ENCODE data around the gene ATAD3A.
"Not testable (repeated sequence)": the region's sequence is repeated elsewhere in the genome, so short reads cannot be mapped to it uniquely, and the experiment has no call there.

The ATAD3A gene

DNA sequence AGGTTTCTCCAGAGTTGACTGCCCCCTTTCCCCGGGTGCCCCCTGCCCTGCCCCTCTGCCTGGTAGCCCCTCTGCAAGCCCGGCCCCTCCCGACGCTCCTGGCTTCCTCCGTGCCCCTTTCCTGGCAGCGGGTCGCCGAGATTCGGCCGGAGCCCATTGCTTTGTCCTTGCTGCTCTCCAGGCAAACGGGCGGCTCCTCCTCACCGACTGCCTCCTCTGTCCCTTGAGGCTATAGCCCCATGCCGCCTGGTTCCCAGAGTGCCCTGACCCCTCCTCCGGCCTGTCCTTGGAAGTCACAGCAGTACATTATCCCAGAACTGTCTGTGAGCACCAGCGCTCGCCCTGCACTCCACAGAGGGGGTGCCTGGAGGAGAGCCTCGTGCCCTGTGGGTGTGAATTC lies 1.7 kb downstream of the ATAD3A start:
- 86% methylated on average over 13 of the region's 18 CpGs for WGBS
- H3K27me3 ChIP-seq (ENCODE audit: insufficient read depth, low read length); H3K4me3 ChIP-seq (ENCODE audit: low read length); H3K9ac ChIP-seq (ENCODE audit: low read depth, low read length); H3K27ac ChIP-seq (ENCODE audit: low read depth, low read length); H3K9me3 ChIP-seq (ENCODE audit: insufficient read depth, low read depth, low read length); H3K4me1 ChIP-seq (ENCODE audit: insufficient read depth, low read length): not testable (repeated sequence)
- peaks cover 19% of the 10 kb centered on the region for H3K36me3 ChIP-seq (ENCODE audit: insufficient read depth, low read length)

DNA sequence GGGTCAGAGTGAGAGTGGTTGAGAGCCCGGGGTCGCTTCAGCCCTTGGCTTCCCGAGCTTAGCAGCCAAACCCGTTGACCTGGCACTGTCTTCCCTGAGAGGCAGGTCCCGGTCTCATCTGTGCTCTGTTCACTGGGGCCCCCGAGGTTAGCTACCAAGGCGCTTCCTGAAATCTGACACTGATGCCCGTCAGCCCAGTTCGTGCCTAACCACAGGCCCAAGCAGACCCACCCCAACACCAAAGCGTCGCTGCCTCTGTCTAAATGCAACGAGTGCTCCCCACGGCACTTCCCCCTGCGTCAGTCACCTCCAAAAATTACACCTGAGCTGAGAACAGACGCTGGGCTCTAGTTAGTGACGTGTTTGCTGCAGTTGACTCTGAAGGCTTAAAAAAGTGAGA lies 2.4 kb downstream of the ATAD3A start:
- not testable (repeated sequence) for H3K4me3 ChIP-seq (ENCODE audit: low read length); H3K4me1 ChIP-seq (ENCODE audit: insufficient read depth, low read length); H3K9me3 ChIP-seq (ENCODE audit: insufficient read depth, low read depth, low read length); H3K27me3 ChIP-seq (ENCODE audit: insufficient read depth, low read length); H3K9ac ChIP-seq (ENCODE audit: low read depth, low read length); H3K27ac ChIP-seq (ENCODE audit: low read depth, low read length)
- WGBS = 93% methylated on average over 11 of the region's 16 CpGs
- H3K36me3 ChIP-seq (ENCODE audit: insufficient read depth, low read length) = peaks cover 20% of the 10 kb centered on the region

DNA sequence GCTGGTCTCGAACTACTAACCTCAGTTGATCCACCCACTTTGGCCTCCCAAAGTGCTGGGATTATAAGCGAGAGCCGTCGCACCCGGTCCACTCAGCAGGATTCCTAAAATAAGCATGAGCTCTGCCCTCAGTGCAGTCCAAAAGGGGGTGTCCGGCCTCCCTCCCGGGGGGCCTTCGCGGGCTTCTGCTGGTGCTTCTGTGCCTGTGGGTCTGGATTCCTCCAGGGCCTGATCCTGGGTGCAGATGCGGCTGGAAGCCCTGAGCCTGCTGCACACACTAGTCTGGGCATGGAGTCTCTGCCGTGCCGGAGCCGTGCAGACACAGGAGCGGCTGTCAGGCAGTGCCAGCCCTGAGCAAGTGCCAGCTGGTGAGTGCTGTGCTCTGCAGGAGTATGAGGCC lies 5.0 kb downstream of the ATAD3A start:
- H3K27ac ChIP-seq (ENCODE audit: low read depth, low read length); H3K4me1 ChIP-seq (ENCODE audit: insufficient read depth, low read length); H3K9me3 ChIP-seq (ENCODE audit: insufficient read depth, low read depth, low read length); H3K4me3 ChIP-seq (ENCODE audit: low read length); H3K27me3 ChIP-seq (ENCODE audit: insufficient read depth, low read length); H3K9ac ChIP-seq (ENCODE audit: low read depth, low read length): not testable (repeated sequence)
- WGBS = 97% methylated on average over 14 of the region's 14 CpGs
- H3K36me3 ChIP-seq (ENCODE audit: insufficient read depth, low read length) = peaks cover 33% of the 10 kb centered on the region

DNA sequence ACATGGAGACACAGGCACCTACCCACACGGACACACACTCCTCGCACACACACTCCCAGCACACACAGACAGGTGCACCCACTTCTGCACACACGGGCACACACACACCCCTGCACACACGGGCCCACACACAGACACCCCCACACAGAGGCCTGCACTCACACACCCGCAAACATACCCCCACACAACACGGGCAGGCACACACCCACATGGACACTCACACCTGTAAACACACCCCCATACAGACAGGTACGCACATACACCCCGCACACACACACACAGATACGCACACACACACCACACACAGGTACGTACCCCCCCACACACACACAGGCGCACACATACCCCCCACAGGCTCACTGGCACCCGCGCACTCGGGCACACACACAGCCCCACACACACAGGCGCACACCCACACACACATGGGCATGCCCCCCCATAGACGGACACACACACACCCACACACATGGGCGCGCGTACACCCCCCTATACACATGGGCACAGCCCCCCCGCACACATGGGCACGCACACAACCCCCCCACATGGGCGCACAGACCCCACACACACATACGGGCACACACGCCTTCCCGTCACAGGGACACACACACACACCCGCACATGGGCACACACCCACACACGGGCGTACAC lies 6.1 kb downstream of the ATAD3A start:
- H3K4me1 ChIP-seq (ENCODE audit: insufficient read depth, low read length) = no peaks in the 10 kb centered on the region
- 97% methylated on average over 24 of the region's 28 CpGs for WGBS
- peaks cover 34% of the 10 kb centered on the region for H3K36me3 ChIP-seq (ENCODE audit: insufficient read depth, low read length)
- no peak overlapping the region for H3K9ac ChIP-seq (ENCODE audit: low read depth, low read length)
- H3K4me3 ChIP-seq (ENCODE audit: low read length) = no peak overlapping the region
- H3K27me3 ChIP-seq (ENCODE audit: insufficient read depth, low read length) = no peaks in the 10 kb centered on the region
- H3K27ac ChIP-seq (ENCODE audit: low read depth, low read length) = no peak overlapping the region
- H3K9me3 ChIP-seq (ENCODE audit: insufficient read depth, low read depth, low read length) = no peaks in the 10 kb centered on the region

DNA sequence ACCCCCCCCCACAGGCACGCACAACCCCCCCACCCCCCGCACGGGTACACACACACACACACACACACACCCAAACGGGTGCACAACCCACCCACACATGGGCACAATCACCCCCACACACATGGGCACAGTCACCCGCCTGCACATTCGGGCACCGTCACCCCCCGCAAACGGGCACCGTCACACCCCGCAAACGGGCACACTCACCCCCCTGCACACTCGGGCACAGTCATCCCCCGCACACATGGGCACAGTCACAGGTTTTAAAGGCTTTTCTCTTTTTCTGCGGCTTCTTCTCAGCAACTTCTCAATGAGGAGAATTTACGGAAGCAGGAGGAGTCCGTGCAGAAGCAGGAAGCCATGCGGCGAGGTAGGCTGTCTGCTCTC lies 6.7 kb downstream of the ATAD3A start:
- WGBS = 94% methylated on average over 15 of the region's 19 CpGs
- H3K4me1 ChIP-seq (ENCODE audit: insufficient read depth, low read length); H3K27me3 ChIP-seq (ENCODE audit: insufficient read depth, low read length); H3K27ac ChIP-seq (ENCODE audit: low read depth, low read length); H3K9ac ChIP-seq (ENCODE audit: low read depth, low read length); H3K9me3 ChIP-seq (ENCODE audit: insufficient read depth, low read depth, low read length); H3K4me3 ChIP-seq (ENCODE audit: low read length): not testable (repeated sequence)
- peaks cover 36% of the 10 kb centered on the region for H3K36me3 ChIP-seq (ENCODE audit: insufficient read depth, low read length)

DNA sequence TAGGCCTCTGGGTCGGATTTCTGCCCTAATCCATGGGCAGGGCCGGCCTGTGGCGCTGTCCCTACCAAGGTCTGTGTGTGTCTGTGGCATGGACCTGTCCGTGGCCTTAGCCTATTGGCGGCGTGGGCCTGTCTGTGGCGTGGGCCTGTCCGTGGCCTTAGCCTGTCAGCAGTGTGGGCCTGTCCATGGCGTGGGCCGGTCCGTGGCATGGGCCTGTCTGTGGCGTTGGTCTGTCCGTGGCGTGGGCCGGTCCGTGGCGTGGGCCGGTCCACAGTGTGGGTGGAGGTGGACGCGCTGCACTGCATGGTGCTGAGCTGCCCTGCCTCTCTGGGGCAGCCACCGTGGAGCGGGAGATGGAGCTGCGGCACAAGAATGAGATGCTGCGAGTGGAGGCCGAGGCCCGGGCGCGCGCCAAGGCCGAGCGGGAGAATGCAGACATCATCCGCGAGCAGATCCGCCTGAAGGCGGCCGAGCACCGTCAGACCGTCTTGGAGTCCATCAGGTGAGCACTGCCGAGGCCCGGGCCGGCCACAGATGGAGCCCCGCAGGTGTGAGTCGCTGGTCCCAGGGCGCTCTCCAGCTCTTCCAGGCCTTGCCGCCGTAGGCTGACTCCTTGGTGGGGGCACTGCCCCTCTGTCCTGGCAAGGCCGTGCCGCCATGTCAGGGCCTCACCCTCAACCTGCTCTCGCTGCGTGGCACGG lies 8.0 kb downstream of the ATAD3A start:
- H3K4me1 ChIP-seq (ENCODE audit: insufficient read depth, low read length); H3K9me3 ChIP-seq (ENCODE audit: insufficient read depth, low read depth, low read length); H3K27me3 ChIP-seq (ENCODE audit: insufficient read depth, low read length); H3K4me3 ChIP-seq (ENCODE audit: low read length); H3K27ac ChIP-seq (ENCODE audit: low read depth, low read length); H3K9ac ChIP-seq (ENCODE audit: low read depth, low read length): not testable (repeated sequence)
- peaks cover 40% of the 10 kb centered on the region for H3K36me3 ChIP-seq (ENCODE audit: insufficient read depth, low read length)
- 97% methylated on average over 49 of the region's 51 CpGs for WGBS

DNA sequence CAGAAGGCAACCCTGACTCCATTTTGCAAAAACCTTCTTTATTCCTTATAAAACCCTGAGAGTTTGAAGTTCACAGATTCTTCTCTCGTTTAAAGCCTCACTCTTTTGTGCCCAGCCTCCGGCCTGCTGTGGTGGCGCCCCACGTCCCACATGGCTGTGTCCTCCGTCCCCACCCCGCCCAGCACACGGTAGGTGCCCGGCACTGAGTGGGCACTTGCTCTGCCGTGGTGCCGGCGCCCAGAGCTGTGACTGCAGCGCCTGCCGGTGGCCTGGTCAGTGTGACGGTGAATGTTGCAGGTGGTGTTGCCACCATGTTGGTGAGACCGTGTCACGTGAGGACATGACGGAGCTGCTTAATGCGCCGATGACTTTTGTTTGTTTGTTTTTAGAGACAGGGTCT lies 9.4 kb downstream of the ATAD3A start:
- 97% methylated on average over 19 of the region's 19 CpGs for WGBS
- no peak overlapping the region for H3K27ac ChIP-seq (ENCODE audit: low read depth, low read length)
- no peaks in the 10 kb centered on the region for H3K27me3 ChIP-seq (ENCODE audit: insufficient read depth, low read length)
- H3K4me3 ChIP-seq (ENCODE audit: low read length) = no peak overlapping the region
- H3K9ac ChIP-seq (ENCODE audit: low read depth, low read length) = no peak overlapping the region
- H3K36me3 ChIP-seq (ENCODE audit: insufficient read depth, low read length) = peaks cover 47% of the 10 kb centered on the region
- H3K9me3 ChIP-seq (ENCODE audit: insufficient read depth, low read depth, low read length) = no peaks in the 10 kb centered on the region
- no peaks in the 10 kb centered on the region for H3K4me1 ChIP-seq (ENCODE audit: insufficient read depth, low read length)

DNA sequence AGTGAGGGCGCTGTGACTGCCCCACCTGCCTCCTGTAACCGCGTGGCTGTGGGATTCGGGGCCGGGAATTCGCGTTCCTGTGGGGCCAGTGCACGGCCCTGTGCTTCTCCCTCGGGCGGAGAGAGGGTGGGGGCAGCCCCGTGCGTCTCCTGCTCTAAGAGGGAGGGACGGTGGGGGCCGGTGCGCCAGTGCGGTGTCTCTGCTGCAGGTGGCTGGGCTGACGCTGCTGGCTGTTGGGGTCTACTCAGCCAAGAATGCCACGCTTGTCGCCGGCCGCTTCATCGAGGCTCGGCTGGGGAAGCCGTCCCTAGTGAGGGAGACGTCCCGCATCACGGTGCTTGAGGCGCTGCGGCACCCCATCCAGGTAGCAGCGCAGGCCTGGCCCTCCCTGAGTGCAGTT lies 10.6 kb downstream of the ATAD3A start:
- not testable (repeated sequence) for H3K4me1 ChIP-seq (ENCODE audit: insufficient read depth, low read length); H3K27me3 ChIP-seq (ENCODE audit: insufficient read depth, low read length); H3K4me3 ChIP-seq (ENCODE audit: low read length); H3K27ac ChIP-seq (ENCODE audit: low read depth, low read length); H3K9me3 ChIP-seq (ENCODE audit: insufficient read depth, low read depth, low read length); H3K9ac ChIP-seq (ENCODE audit: low read depth, low read length)
- 94% methylated on average over 30 of the region's 30 CpGs for WGBS
- peaks cover 47% of the 10 kb centered on the region for H3K36me3 ChIP-seq (ENCODE audit: insufficient read depth, low read length)

DNA sequence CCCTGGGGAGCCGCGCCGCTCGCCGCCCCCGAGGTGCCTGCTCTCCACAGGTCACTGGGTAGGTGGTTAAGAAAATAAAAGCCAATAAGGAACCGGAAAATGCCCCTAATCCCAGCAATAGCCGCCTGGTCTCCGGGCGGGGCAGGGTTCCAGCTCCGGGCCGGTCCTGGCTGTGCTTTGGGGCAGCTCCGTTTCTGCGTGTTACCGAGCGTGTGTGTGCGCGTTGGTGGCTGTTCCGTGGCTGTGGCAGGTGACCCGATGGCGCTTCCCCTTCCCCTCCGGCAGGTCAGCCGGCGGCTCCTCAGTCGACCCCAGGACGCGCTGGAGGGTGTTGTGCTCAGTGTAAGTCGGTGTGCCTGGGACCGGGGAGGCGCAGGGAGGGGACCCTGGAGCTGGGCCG lies 11.3 kb downstream of the ATAD3A start:
- not testable (repeated sequence) for H3K27me3 ChIP-seq (ENCODE audit: insufficient read depth, low read length); H3K4me1 ChIP-seq (ENCODE audit: insufficient read depth, low read length); H3K9me3 ChIP-seq (ENCODE audit: insufficient read depth, low read depth, low read length); H3K4me3 ChIP-seq (ENCODE audit: low read length); H3K27ac ChIP-seq (ENCODE audit: low read depth, low read length); H3K9ac ChIP-seq (ENCODE audit: low read depth, low read length)
- peaks cover 44% of the 10 kb centered on the region for H3K36me3 ChIP-seq (ENCODE audit: insufficient read depth, low read length)
- WGBS = 97% methylated on average over 31 of the region's 31 CpGs

DNA sequence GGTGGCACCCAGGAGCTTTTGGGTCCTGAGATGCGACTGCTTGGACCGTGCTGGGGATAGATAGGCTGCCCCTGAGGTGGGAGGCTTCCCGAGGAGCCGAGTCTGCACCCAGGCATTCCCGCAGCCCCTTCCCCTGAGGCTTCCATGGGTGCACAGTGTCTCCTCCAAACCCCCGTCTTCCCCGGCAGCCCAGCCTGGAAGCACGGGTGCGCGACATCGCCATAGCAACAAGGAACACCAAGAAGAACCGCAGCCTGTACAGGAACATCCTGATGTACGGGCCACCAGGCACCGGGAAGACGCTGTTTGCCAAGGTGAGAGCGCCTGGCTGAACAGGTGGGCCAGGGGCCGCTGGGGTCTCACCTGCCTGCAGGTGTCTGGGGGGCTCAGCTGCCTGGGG lies 11.7 kb downstream of the ATAD3A start:
- not testable (repeated sequence) for H3K27me3 ChIP-seq (ENCODE audit: insufficient read depth, low read length); H3K9ac ChIP-seq (ENCODE audit: low read depth, low read length); H3K27ac ChIP-seq (ENCODE audit: low read depth, low read length); H3K9me3 ChIP-seq (ENCODE audit: insufficient read depth, low read depth, low read length); H3K4me1 ChIP-seq (ENCODE audit: insufficient read depth, low read length); H3K4me3 ChIP-seq (ENCODE audit: low read length)
- 97% methylated on average over 16 of the region's 17 CpGs for WGBS
- H3K36me3 ChIP-seq (ENCODE audit: insufficient read depth, low read length) = peaks cover 45% of the 10 kb centered on the region

DNA sequence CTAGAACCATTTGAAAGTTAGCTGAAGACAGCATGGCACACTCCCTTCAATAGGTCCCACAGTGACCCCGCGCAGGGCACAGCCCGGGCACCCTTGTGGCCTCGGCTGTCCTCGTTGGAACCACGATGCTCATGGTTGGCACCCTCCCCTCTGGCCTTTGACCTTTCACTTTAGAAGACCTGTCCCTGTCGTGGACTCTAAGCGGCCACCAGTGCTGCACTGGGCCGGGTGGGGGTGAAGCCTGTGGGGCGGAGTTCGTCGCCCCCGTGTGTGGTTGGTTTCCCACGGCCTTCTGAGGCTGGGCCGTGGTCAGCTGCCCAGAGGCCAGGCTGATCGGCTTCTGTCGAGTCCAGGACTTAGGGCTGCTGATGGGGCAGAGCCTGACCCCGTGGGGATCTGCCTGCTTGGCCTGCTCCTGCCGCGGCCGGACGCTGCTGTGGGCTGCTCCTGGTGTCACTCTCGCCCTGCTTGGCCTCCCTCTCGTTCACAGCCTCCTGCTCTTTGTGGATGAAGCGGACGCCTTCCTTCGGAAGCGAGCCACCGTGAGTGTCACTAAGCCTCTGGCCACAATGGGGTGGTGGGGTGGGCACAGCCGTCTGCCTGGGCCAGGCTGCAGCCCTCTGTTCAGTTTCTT lies 12.9 kb downstream of the ATAD3A start:
- H3K9ac ChIP-seq (ENCODE audit: low read depth, low read length); H3K4me1 ChIP-seq (ENCODE audit: insufficient read depth, low read length); H3K27me3 ChIP-seq (ENCODE audit: insufficient read depth, low read length); H3K9me3 ChIP-seq (ENCODE audit: insufficient read depth, low read depth, low read length); H3K4me3 ChIP-seq (ENCODE audit: low read length); H3K27ac ChIP-seq (ENCODE audit: low read depth, low read length): not testable (repeated sequence)
- WGBS = 97% methylated on average over 30 of the region's 30 CpGs
- H3K36me3 ChIP-seq (ENCODE audit: insufficient read depth, low read length) = peaks cover 54% of the 10 kb centered on the region

All from HUES64 (cell line).